ENCODE results near the gene TRPC4. TPM values are rescaled to one million over a fixed set of nuclear protein-coding genes. Genes with fewer than 3 reads are reported as not detected.

Gene TRPC4
- total RNA-seq, 1 experiment from 2014 or later: not detected

GRCh38 chr13:37868691-37869505 is 674 bp downstream of the TRPC4 start:
- H3K4me1 Mint-ChIP-seq (ENCODE audit: insufficient read depth, unreplicated experiment): peaks cover 12% of the 10 kb centered on the region

GRCh38 chr13:37863708-37864107 is 5.9 kb downstream of the TRPC4 start:
- peaks cover 3% of the 10 kb centered on the region for H3K27me3 Mint-ChIP-seq (ENCODE audit: insufficient read depth, unreplicated experiment)
- H3K4me3 Mint-ChIP-seq (ENCODE audit: unreplicated experiment): no peak overlapping the region
- H3K9me3 Mint-ChIP-seq (ENCODE audit: unreplicated experiment): no peaks in the 10 kb centered on the region
- BruUV-seq (replicated peaks): no TSS peak
- TF ChIP-seq CTCF (IDR thresholded peaks at IDR 0.05; ENCODE audit: unreplicated experiment): no peak
- intact Hi-C loops (cut with micrococcal nuclease): loop anchor here (10.0 kb wide), 1 partner anchor 901 kb away; no protein-coding TSS in a partner anchor
- ChIA-PET POLR2A (no interaction called here), CTCF (no interaction called here)
- H3K27ac Mint-ChIP-seq (ENCODE audit: low read depth, unreplicated experiment): no peak overlapping the region
- no peaks in the 10 kb centered on the region for H3K4me1 Mint-ChIP-seq (ENCODE audit: insufficient read depth, unreplicated experiment)
- DNase-seq (ENCODE audit: unreplicated experiment): no peak
- H3K36me3 Mint-ChIP-seq (ENCODE audit: insufficient read depth, unreplicated experiment): no peaks in the 10 kb centered on the region

More at GRCh38 chr13:37868691-37869505, 674 bp downstream of the TRPC4 start:
- H3K27me3 Mint-ChIP-seq (ENCODE audit: insufficient read depth, unreplicated experiment): peaks cover 12% of the 10 kb centered on the region
- BruUV-seq (replicated peaks): no TSS peak
- H3K36me3 Mint-ChIP-seq (ENCODE audit: insufficient read depth, unreplicated experiment): no peaks in the 10 kb centered on the region
- TF ChIP-seq CTCF (IDR thresholded peaks at IDR 0.05; ENCODE audit: unreplicated experiment): no peak
- peak overlapping the region; percentile 71 for H3K4me3 Mint-ChIP-seq (ENCODE audit: unreplicated experiment)
- CTCF ChIA-PET: interaction anchor here (0.5 to 4.0 kb wide), 15 partner anchors 9 to 1005 kb away, joined by 3 to 30 read pairs (median 4); no protein-coding TSS in a partner anchor
- no peak overlapping the region for H3K27ac Mint-ChIP-seq (ENCODE audit: low read depth, unreplicated experiment)
- POLR2A ChIA-PET: interaction anchor here (0.6 to 1.1 kb wide), 2 partner anchors 498 to 855 kb away, joined by 3 read pairs; no protein-coding TSS in a partner anchor
- DNase-seq (ENCODE audit: unreplicated experiment): no peak
- H3K9me3 Mint-ChIP-seq (ENCODE audit: unreplicated experiment): no peaks in the 10 kb centered on the region
- intact Hi-C loops (cut with micrococcal nuclease): loop anchor here (10.0 kb wide), 1 partner anchor 896 kb away; no protein-coding TSS in a partner anchor

DNA sequence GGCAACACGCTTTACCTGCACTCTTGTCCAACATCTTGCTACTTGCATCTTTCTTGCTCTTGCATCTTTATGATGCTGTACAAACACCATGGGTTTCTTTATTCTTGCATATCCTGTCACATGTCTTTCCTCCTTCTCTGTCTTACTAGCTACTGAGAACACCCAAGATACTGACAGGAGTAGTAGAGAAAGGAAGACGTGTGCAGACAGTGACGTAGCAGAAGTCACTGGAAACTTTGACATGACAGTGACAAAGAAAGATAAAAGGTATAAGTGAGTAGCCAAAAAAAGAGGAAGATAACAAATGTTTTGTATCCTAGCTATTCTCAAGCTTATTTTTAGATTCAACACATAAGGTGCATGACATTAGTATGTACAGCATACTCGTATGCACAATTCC is 34.2 kb downstream of the TRPC4 start:
- H3K36me3 Mint-ChIP-seq (ENCODE audit: insufficient read depth, unreplicated experiment): no peaks in the 10 kb centered on the region
- TF ChIP-seq CTCF (IDR thresholded peaks at IDR 0.05; ENCODE audit: unreplicated experiment): no peak
- DNase-seq (ENCODE audit: unreplicated experiment): no peak
- H3K27me3 Mint-ChIP-seq (ENCODE audit: insufficient read depth, unreplicated experiment): no peaks in the 10 kb centered on the region
- no peaks in the 10 kb centered on the region for H3K9me3 Mint-ChIP-seq (ENCODE audit: unreplicated experiment)
- no TSS peak for BruUV-seq (replicated peaks)
- ChIA-PET POLR2A (no interaction called here), CTCF (no interaction called here)
- H3K27ac Mint-ChIP-seq (ENCODE audit: low read depth, unreplicated experiment): no peak overlapping the region
- intact Hi-C loops (cut with micrococcal nuclease): no loop called here
- H3K4me1 Mint-ChIP-seq (ENCODE audit: insufficient read depth, unreplicated experiment): no peaks in the 10 kb centered on the region
- no peak overlapping the region for H3K4me3 Mint-ChIP-seq (ENCODE audit: unreplicated experiment)

DNA sequence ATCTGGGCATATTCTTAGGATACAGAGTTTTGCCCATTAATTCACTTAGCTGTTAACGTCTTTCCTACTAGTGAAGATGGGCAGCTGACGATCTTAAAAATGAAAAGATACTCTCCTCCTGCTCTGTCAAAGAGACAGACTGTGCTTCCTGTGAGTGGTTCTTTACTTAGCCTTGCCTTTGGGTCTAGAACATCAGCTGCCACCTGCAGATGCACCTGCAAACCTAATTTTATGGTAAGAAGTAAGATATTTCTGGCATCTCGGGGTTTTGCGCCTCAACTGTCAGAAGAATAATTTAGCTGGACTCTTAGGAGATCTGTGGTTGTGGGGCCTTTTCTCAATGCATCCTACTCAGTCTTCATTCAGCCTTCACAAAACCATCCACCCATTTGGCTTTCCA is 36.2 kb downstream of the TRPC4 start:
- H3K27me3 Mint-ChIP-seq (ENCODE audit: insufficient read depth, unreplicated experiment): no peaks in the 10 kb centered on the region
- no peak overlapping the region for H3K4me3 Mint-ChIP-seq (ENCODE audit: unreplicated experiment)
- H3K27ac Mint-ChIP-seq (ENCODE audit: low read depth, unreplicated experiment): no peak overlapping the region
- no peaks in the 10 kb centered on the region for H3K9me3 Mint-ChIP-seq (ENCODE audit: unreplicated experiment)
- H3K4me1 Mint-ChIP-seq (ENCODE audit: insufficient read depth, unreplicated experiment): no peaks in the 10 kb centered on the region
- intact Hi-C loops (cut with micrococcal nuclease): no loop called here
- ChIA-PET CTCF (interaction anchor here (0.5 to 0.6 kb wide), 2 partner anchors 1429 to 1650 kb away, joined by 3 read pairs; no protein-coding TSS in a partner anchor), POLR2A (no interaction called here)
- DNase-seq (ENCODE audit: unreplicated experiment): no peak
- no peaks in the 10 kb centered on the region for H3K36me3 Mint-ChIP-seq (ENCODE audit: insufficient read depth, unreplicated experiment)
- BruUV-seq (replicated peaks): no TSS peak
- TF ChIP-seq CTCF (IDR thresholded peaks at IDR 0.05; ENCODE audit: unreplicated experiment): no peak
